Liver (tissue), 9 donors: ENCODE results near the gene WDFY3. TPM values are rescaled to one million over a fixed set of nuclear protein-coding genes. Genes with fewer than 3 reads are reported as not detected.

Experiments used
- DNase-seq: peaks from one replicate; pipeline ENCODE4 v3.0.0-alpha.2; 2017; ENCODE audit warnings: low spot score
- H3K27ac ChIP-seq, 2 donors: one replicate each; pipeline ENCODE4 v1.7.0; 2013; ENCODE audit warnings: inconsistent platforms in 2 of 2, low read length in 2 of 2, control low read depth in 1 of 2, low read depth in 1 of 2, mild to moderate bottlenecking in 1 of 2
- H3K27me3 ChIP-seq, 4 donors: one replicate each; pipeline versions ENCODE4 v1.6.1 to v1.7.0; 2013; ENCODE audit warnings: low read length in 3 of 4, inconsistent platforms in 1 of 4, mild to moderate bottlenecking in 1 of 4, moderate library complexity in 1 of 4; ENCODE audit not compliant: control insufficient read depth in 4 of 4, insufficient read depth in 4 of 4
- H3K36me3 ChIP-seq, 4 donors: one replicate each; pipeline versions ENCODE4 v1.6.1 to v1.7.0; 2013; ENCODE audit warnings: low read length in 3 of 4, mild to moderate bottlenecking in 3 of 4, low read depth in 1 of 4, moderate library complexity in 1 of 4; ENCODE audit not compliant: control insufficient read depth in 4 of 4, insufficient read depth in 3 of 4
- H3K4me1 ChIP-seq, 4 donors: one replicate each; pipeline versions ENCODE4 v1.6.1 to v1.7.0; 2013; ENCODE audit warnings: low read length in 3 of 4, mild to moderate bottlenecking in 3 of 4, moderate library complexity in 1 of 4; ENCODE audit not compliant: control insufficient read depth in 4 of 4, insufficient read depth in 4 of 4
- H3K4me3 ChIP-seq, 3 donors: one replicate each; pipeline versions ENCODE4 v1.6.1 to v1.7.0; 2013; ENCODE audit warnings: low read length in 3 of 3, control low read depth in 1 of 3, low read depth in 1 of 3, mild to moderate bottlenecking in 1 of 3
- H3K9ac ChIP-seq, 2 donors: one replicate each; pipeline ENCODE4 v1.7.0; 2013; ENCODE audit warnings: low read length in 2 of 2, mild to moderate bottlenecking in 2 of 2, moderate library complexity in 2 of 2, control low read depth in 1 of 2, low read depth in 1 of 2
- H3K9me3 ChIP-seq, 4 donors: one replicate each; pipeline versions ENCODE4 v1.6.1 to v1.7.0; 2013; ENCODE audit warnings: low read length in 3 of 4; ENCODE audit not compliant: control insufficient read depth in 4 of 4
- ATF3 ChIP-seq: IDR thresholded peaks from 2 replicates; pipeline ENCODE4 v1.6.1; 2016; ENCODE audit warnings: antibody characterized with exemption
- CTCF ChIP-seq: fragments of 150-350 bp; IDR thresholded peaks from 2 replicates; pipeline ENCODE4 v1.5.1; 2017; ENCODE audit warnings: improper control_type of control experiment, low read depth, low read length; ENCODE audit not compliant: missing input control
- EGR1 ChIP-seq, 2 donors: IDR thresholded peaks; 2 replicates each; pipeline ENCODE4 v1.6.1; 2016 to 2018; ENCODE audit warnings: antibody characterized with exemption in 2 of 2, low read depth in 2 of 2
- FOXA1 ChIP-seq: IDR thresholded peaks from 2 replicates; pipeline ENCODE4 v1.6.1; 2016; ENCODE audit warnings: antibody characterized with exemption
- FOXA2 ChIP-seq: IDR thresholded peaks from 2 replicates; pipeline ENCODE4 v1.6.1; 2016; ENCODE audit warnings: antibody characterized with exemption
- GABPA ChIP-seq, 2 donors: IDR thresholded peaks in 1 of 2; conservative IDR thresholded peaks in 1 of 2; 2 replicates each; pipeline ENCODE4 v1.6.1; 2016; ENCODE audit warnings: antibody characterized with exemption in 2 of 2, mild to moderate bottlenecking in 1 of 2, moderate library complexity in 1 of 2
- HNF4A ChIP-seq, 2 donors: conservative IDR thresholded peaks; 2 replicates each; pipeline ENCODE4 v1.6.1; 2016; ENCODE audit warnings: antibody characterized with exemption in 2 of 2, mild to moderate bottlenecking in 2 of 2
- HNF4G ChIP-seq: IDR thresholded peaks from 2 replicates; pipeline ENCODE4 v1.6.1; 2016; ENCODE audit warnings: antibody characterized with exemption
- JUND ChIP-seq, 2 donors: IDR thresholded peaks; 2 replicates each; pipeline ENCODE4 v1.6.1; 2016; ENCODE audit warnings: antibody characterized with exemption in 2 of 2
- MAX ChIP-seq: IDR thresholded peaks from 2 replicates; pipeline ENCODE4 v1.6.1; 2016; ENCODE audit warnings: antibody characterized with exemption
- RAD21 ChIP-seq, 2 donors: IDR thresholded peaks; 2 replicates each; pipeline ENCODE4 v1.6.1; 2016; ENCODE audit warnings: antibody characterized with exemption in 2 of 2, mild to moderate bottlenecking in 2 of 2
- REST ChIP-seq: IDR thresholded peaks from 2 replicates; pipeline ENCODE4 v1.6.1; 2016; ENCODE audit warnings: antibody characterized with exemption, mild to moderate bottlenecking
- RXRA ChIP-seq, 2 donors: IDR thresholded peaks; 2 replicates each; pipeline ENCODE4 v1.6.1; 2017 to 2018; ENCODE audit warnings: antibody characterized with exemption in 2 of 2, mild to moderate bottlenecking in 1 of 2
- SP1 ChIP-seq: IDR thresholded peaks from 2 replicates; pipeline ENCODE4 v1.6.1; 2018; ENCODE audit warnings: antibody characterized with exemption, mild to moderate bottlenecking
- TAF1 ChIP-seq: conservative IDR thresholded peaks from 2 replicates; pipeline ENCODE4 v1.6.1; 2016; ENCODE audit warnings: antibody characterized with exemption, mild to moderate bottlenecking
- YY1 ChIP-seq: IDR thresholded peaks from 2 replicates; pipeline ENCODE4 v1.6.1; 2016; ENCODE audit warnings: antibody characterized with exemption, mild to moderate bottlenecking
- ZBTB33 ChIP-seq: IDR thresholded peaks from 2 replicates; pipeline ENCODE4 v1.6.1; 2016; ENCODE audit warnings: antibody characterized with exemption
- WGBS: extraction: QIAGEN DNeasy Blood & Tissue Kit; methylation state at CpG from one replicate; pipeline ENCODE4 v1.1.7; 2013; 5-methylcytosine and 5-hydroxymethylcytosine counted together
- polyA plus RNA-seq, 2 donors: library from polyadenylated mRNA; stranded (reverse) in 1 of 2; unstranded in 1 of 2; fragments of 200-250 nt in 1 of 2; fragments of >200 nt in 1 of 2; fragmentation: Nextera tagmentation in 1 of 2; extraction: Ambion mirVana in 1 of 2; gene quantifications; one replicate each; pipeline versions ENCODE4 v1.2.1 to v1.2.3, GENCODE V29; 2013 to 2015
- total RNA-seq, 2 donors: library from RNA; depleted of rRNA; stranded (reverse); fragments of >200 nt; gene quantifications; one replicate each; pipeline ENCODE4 v1.2.3, GENCODE V29; 2014
- donor health status: healthy.
- donor health status: healthy.
- donor health status: healthy.
- donor health status: healthy.
- donor health status: healthy.

WDFY3 gene
- total and polyA plus RNA-seq, 4 donors = 3.2 to 50.5 (median 19.2) TPM

GRCh38 chr4:84954982-84955567 is 11.4 kb downstream of the WDFY3 start:
- H3K27ac ChIP-seq = no peak overlapping the region
- H3K9ac ChIP-seq = no peak overlapping the region
- H3K36me3 ChIP-seq = no peaks in the 10 kb centered on the region
- H3K27me3 ChIP-seq = no peaks in the 10 kb centered on the region
- H3K4me3 ChIP-seq = no peak overlapping the region
- no peaks in the 10 kb centered on the region for H3K9me3 ChIP-seq
- 86% methylated on average over 6 of the region's 6 CpGs for WGBS
- TF ChIP-seq RXRA (IDR thresholded peaks at IDR 0.05) (no peak), CTCF (no peak), FOXA1 (no peak), ZBTB33 (no peak), RAD21 (IDR thresholded peaks at IDR 0.05) (no peak), HNF4G (no peak), TAF1 (no peak), GABPA (IDR thresholded peaks at IDR 0.05 in 1 of 2, conservative IDR thresholded peaks at IDR 0.05 in 1 of 2) (no peak), YY1 (no peak), SP1 (no peak), FOXA2 (no peak), REST (no peak), EGR1 (IDR thresholded peaks at IDR 0.05; ENCODE audit: low read depth in 2 of 2) (no peak), MAX (no peak), ATF3 (no peak), JUND (IDR thresholded peaks at IDR 0.05) (no peak), HNF4A (conservative IDR thresholded peaks at IDR 0.05) (no peak)
- DNase-seq = no peak
- H3K4me1 ChIP-seq = peaks cover 4 to 23% (median 13%) of the 10 kb centered on the region in 4 donors
